AG04450 (cell line): Measurements from ENCODE around the gene WAC. TPM values are rescaled to one million over a fixed set of nuclear protein-coding genes. Genes with fewer than 3 reads are reported as not detected.
"Not testable (repeated sequence)": the region's sequence is repeated elsewhere in the genome, so short reads cannot be mapped to it uniquely, and the experiment has no call there.

Source experiments
- CTCF ChIA-PET: fragments of 300-600, 350-600 bp; formaldehyde crosslinking; extraction: SDS; loops from one replicate; lab custom pipeline; 2022; ENCODE audit warnings: antibody characterized with exemption, inconsistent platforms; lab: Charles Lee
- POLR2A ChIA-PET: fragments of 350-600 bp; formaldehyde crosslinking; extraction: SDS; loops from one replicate; lab custom pipeline; 2021; ENCODE audit warnings: antibody characterized with exemption, inconsistent platforms; lab: Yijun Ruan, JAX
- DNase-seq: peaks from one replicate; pipeline ENCODE4 v3.0.0-alpha.2; 2011; ENCODE audit warnings: low read depth, low spot score
- H3K27ac ChIP-seq: one replicate; pipeline ENCODE4 v1.5.1; 2012; ENCODE audit warnings: low read depth, low read length, control low read depth
- H3K27me3 ChIP-seq: one replicate; pipeline ENCODE4 v1.6.0; 2012; ENCODE audit warnings: low read length; ENCODE audit not compliant: control insufficient read depth, insufficient read depth
- H3K4me3 ChIP-seq: 2 replicates; pipeline ENCODE4 v1.5.1; 2011; ENCODE audit warnings: mild to moderate bottlenecking, low read depth, low read length, control low read depth
- H3K9me3 ChIP-seq: 2 replicates; pipeline ENCODE4 v1.5.1; 2012; ENCODE audit warnings: low read length; ENCODE audit not compliant: control insufficient read depth, insufficient read depth
- CTCF ChIP-seq: IDR thresholded peaks from 2 replicates; pipeline ENCODE4 v1.5.1; 2011; ENCODE audit warnings: low read depth, low read length, control low read depth, inconsistent platforms
- polyA plus RNA-seq: library from polyadenylated mRNA; depleted of rRNA; stranded (reverse); fragments of >200 nt; gene quantifications from 2 replicates; pipeline ENCODE4 v1.2.3, GENCODE V29; 2011

Gene WAC
- polyA plus RNA-seq, 1 experiment, result 90.5 TPM

- no peaks in the 10 kb centered on the region for H3K9me3 ChIP-seq
- no peak for TF ChIP-seq CTCF
- H3K4me3 ChIP-seq, result no peak overlapping the region
- CTCF ChIA-PET, result no interaction called here
- no peak overlapping the region for H3K27ac ChIP-seq
- POLR2A ChIA-PET, result no interaction called here
- peaks cover 8% of the 10 kb centered on the region for H3K27me3 ChIP-seq
- DNase-seq, result no peak
Measured at GRCh38 chr10:28495084-28495483, 37.8 kb upstream of the WAC start.

GRCh38 chr10:28496017-28496416 lies 36.9 kb upstream of the WAC start:
- POLR2A ChIA-PET, result no interaction called here
- no peak for DNase-seq
- CTCF ChIA-PET, result interaction anchor here (1.0 kb wide), 1 partner anchor 102 kb away, joined by 4 read pairs; no protein-coding TSS in a partner anchor
- H3K27me3 ChIP-seq, result peaks cover 8% of the 10 kb centered on the region
- H3K4me3 ChIP-seq, result no peak overlapping the region
- no peaks in the 10 kb centered on the region for H3K9me3 ChIP-seq
- no peak for TF ChIP-seq CTCF
- no peak overlapping the region for H3K27ac ChIP-seq

GRCh38 chr10:28496481-28496961 lies 36.4 kb upstream of the WAC start:
- DNase-seq, result no peak

GRCh38 chr10:28497313-28498126 lies 35.4 kb upstream of the WAC start:
- Histone ChIP-seq H3K27me3 (peaks cover 8% of the 10 kb centered on the region), H3K9me3 (no peaks in the 10 kb centered on the region), H3K4me3 (no peak overlapping the region), H3K27ac (no peak overlapping the region)
- ChIA-PET CTCF (no interaction called here), POLR2A (no interaction called here)
- no peak for TF ChIP-seq CTCF
- no peak for DNase-seq

More at GRCh38 chr10:28496481-28496961, 36.4 kb upstream of the WAC start:
- POLR2A ChIA-PET, result no interaction called here
- H3K4me3 ChIP-seq, result no peak overlapping the region
- no peak for TF ChIP-seq CTCF
- no peaks in the 10 kb centered on the region for H3K9me3 ChIP-seq
- CTCF ChIA-PET, result interaction anchor here (1.0 kb wide), 1 partner anchor 103 kb away, joined by 4 read pairs; no protein-coding TSS in a partner anchor
- H3K27me3 ChIP-seq, result peaks cover 8% of the 10 kb centered on the region
- no peak overlapping the region for H3K27ac ChIP-seq

GRCh38 chr10:28500203-28500602 lies 32.7 kb upstream of the WAC start:
- H3K27me3 ChIP-seq, CTCF ChIA-PET, POLR2A ChIA-PET: not testable (repeated sequence)

More at GRCh38 chr10:28500203-28500602, 32.7 kb upstream of the WAC start:
- not testable (repeated sequence) for H3K4me3 ChIP-seq, H3K27ac ChIP-seq, H3K9me3 ChIP-seq, DNase-seq
